ENCODE results near the gene ANKRD1.

ANKRD1 gene

DNA sequence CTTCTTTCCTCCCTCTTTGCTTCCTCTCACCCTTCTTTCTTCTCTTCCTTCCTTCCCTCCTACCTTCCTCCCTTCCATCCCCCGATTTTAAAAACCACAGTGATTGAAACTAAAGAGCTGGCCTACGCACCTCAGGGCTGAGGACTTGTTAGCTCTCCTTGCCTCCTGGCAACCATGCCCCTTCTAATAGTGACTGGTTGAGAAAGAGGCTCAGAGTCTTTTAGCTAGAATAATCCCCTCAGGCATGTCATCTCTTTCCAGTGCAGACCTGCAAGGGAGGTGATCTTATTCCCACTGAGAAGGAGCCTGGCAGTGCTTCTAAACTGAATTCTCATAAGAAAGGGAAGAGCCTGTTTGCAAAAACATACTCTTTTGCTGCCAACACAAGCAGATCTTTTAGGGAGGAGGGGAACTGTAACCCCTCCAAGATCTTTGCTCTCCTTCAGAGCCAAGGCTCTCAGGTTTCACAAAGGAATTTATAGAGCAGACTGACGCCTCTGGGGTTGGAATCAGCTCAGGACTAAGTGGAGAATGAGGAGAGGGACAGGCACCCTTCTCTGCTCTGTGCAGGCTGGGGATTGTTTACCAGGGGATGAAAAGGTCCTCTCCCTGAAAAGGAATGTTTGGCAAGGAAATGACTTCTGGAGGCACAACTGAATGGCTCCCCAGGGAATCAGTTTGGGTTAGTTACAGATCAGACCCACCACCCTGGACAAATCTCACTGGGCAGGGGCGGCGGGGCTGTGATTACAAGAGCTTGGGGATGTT is 9.4 kb upstream of the ANKRD1 start:
- peak; percentile 79 for DNase-seq (ENCODE audit: low read depth, low spot score)
- TF ChIP-seq, protein P1, sequence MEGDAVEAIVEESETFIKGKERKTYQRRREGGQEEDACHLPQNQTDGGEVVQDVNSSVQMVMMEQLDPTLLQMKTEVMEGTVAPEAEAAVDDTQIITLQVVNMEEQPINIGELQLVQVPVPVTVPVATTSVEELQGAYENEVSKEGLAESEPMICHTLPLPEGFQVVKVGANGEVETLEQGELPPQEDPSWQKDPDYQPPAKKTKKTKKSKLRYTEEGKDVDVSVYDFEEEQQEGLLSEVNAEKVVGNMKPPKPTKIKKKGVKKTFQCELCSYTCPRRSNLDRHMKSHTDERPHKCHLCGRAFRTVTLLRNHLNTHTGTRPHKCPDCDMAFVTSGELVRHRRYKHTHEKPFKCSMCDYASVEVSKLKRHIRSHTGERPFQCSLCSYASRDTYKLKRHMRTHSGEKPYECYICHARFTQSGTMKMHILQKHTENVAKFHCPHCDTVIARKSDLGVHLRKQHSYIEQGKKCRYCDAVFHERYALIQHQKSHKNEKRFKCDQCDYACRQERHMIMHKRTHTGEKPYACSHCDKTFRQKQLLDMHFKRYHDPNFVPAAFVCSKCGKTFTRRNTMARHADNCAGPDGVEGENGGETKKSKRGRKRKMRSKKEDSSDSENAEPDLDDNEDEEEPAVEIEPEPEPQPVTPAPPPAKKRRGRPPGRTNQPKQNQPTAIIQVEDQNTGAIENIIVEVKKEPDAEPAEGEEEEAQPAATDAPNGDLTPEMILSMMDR (IDR thresholded peaks at IDR 0.05; ENCODE audit: insufficient read depth, low read length, missing control alignments): no peak
- ChIA-PET POLR2A (interaction anchor here (1.1 to 2.3 kb wide), 5 partner anchors 9 to 318 kb away, joined by 3 to 22 read pairs (median 4); partner anchors contain the start of gene ANKRD1), CTCF (interaction anchor here (0.6 to 5.3 kb wide), 8 partner anchors 8 to 320 kb away, joined by 3 to 32 read pairs (median 3); no protein-coding TSS in a partner anchor)
- H3K4me3 ChIP-seq (ENCODE audit: low read depth, low read length): no peak overlapping the region

DNA sequence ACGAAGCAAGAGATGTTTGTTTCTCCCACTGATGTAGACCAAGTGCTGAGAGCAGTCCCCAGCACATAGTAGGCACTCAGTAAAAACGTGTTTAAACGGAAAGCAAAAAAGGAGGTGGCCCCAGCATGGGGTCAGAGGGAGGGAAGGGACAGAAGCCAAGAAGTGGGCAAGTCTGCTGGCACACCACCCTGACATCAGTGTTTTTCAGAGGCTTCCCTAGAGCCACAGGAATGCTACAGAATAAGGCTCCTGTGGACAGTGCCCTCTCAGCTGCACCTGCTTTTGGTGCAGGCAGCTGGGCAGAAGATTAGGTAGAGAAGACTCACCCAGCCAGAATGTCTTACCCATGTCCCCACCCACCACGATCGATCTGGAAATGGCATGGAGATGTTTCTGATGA is 8.3 kb upstream of the ANKRD1 start:
- POLR2A ChIA-PET: interaction anchor here (1.1 to 2.3 kb wide), 2 partner anchors 8 to 319 kb away, joined by 4 to 22 read pairs; partner anchors contain the start of gene ANKRD1
- DNase-seq (ENCODE audit: low read depth, low spot score): no peak
- no peak overlapping the region for H3K4me3 ChIP-seq (ENCODE audit: low read depth, low read length)
- CTCF ChIA-PET: interaction anchor here (0.9 to 5.3 kb wide), 3 partner anchors 18 to 321 kb away, joined by 3 to 32 read pairs (median 5); no protein-coding TSS in a partner anchor
- TF ChIP-seq, protein P1 (IDR thresholded peaks at IDR 0.05; ENCODE audit: insufficient read depth, low read length, missing control alignments): no peak

DNA sequence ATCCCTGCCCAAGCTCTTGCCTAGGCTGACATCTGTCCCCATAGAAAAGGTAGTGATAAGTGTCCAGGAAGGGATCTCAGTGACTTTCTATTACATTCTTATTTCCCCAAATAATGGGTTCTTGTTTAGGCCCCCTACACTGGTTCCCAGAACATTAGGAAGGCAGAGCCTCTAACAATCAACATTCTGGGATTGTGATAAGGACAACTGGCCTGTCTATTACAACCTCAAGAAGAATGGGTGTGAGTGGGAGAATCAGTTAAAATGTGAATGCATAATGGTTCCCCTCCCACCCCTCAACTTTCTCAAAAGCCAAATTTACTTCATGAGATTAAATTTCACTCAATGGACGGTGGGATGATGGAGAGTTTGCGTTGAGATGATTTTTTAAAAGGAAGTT is 6.4 kb upstream of the ANKRD1 start:
- CTCF ChIA-PET: interaction anchor here (0.8 to 5.3 kb wide), 3 partner anchors 16 to 371 kb away, joined by 3 to 32 read pairs (median 3); no protein-coding TSS in a partner anchor
- POLR2A ChIA-PET: no interaction called here
- no peak overlapping the region for H3K4me3 ChIP-seq (ENCODE audit: low read depth, low read length)
- TF ChIP-seq, protein P1 (IDR thresholded peaks at IDR 0.05; ENCODE audit: insufficient read depth, low read length, missing control alignments): no peak
- DNase-seq (ENCODE audit: low read depth, low spot score): no peak

DNA sequence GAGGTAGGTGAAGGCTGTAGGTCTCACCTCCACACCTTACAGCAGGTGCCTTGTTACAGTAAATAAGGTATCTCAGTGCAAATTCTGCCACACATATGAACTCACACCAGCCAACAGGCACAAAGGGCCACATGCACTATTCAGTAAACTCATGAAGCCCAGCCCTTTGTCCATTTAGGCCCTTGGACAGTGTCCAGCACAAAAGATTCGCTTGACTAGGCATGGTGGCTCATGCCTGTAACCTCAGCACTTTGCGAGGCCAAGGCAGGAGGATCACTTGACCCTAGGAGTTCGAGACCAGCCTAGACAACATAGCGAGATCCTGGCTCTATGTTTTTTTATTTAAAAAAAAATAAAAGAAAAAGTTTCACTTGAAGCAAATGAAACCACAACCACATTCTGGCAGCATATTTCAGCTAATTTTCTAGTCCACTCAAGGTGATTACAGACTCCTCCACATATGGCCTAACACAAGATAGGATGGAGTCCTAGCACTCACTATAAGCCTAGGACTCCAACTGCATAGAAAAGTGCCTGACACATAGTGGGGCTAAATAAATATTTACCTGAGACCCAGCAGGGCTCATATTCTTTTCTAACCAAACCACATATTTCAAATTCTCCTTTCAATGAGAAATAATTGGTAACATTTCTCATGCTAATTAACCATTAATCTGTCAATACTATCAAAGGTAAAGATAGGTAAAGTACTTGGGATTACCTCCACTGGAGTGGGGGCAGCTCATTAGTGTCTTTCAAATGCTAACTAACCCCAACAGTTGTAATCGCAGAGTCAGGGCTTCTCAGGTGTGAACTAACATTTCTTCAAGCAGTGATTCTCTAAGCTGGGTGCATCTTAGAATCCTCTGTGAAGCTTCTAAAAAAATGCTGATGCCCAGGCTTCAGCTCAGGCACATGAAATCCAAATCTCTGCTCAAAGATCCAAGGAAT is 4.5 kb upstream of the ANKRD1 start:
- POLR2A ChIA-PET: no interaction called here
- CTCF ChIA-PET: interaction anchor here (0.7 to 1.5 kb wide), 3 partner anchors 10 to 14 kb away, joined by 3 to 10 read pairs (median 4); no protein-coding TSS in a partner anchor
- H3K4me3 ChIP-seq (ENCODE audit: low read depth, low read length): no peak overlapping the region
- TF ChIP-seq, protein P1 (IDR thresholded peaks at IDR 0.05; ENCODE audit: insufficient read depth, low read length, missing control alignments): no peak
- no peak for DNase-seq (ENCODE audit: low read depth, low spot score)

DNA sequence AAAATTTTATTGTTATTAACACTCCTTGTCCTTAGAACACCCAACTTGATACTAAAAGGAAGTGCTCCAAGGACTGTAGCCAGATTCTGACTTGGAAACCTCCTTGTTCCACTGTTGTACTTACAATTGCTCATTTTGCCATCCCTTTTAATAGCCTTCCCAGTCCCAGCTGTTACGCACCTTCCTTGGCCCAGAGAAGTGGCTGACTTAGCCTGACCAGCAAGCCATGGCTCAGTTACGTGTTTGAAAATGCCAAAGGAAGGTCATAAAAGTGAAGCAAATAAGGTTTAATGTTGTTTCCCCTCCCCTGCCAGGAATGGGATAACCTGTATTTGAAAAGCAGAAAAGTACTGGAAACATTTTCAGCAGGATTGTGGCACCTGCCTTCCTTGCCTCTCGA is 3.7 kb upstream of the ANKRD1 start:
- POLR2A ChIA-PET: no interaction called here
- H3K4me3 ChIP-seq (ENCODE audit: low read depth, low read length): no peak overlapping the region
- TF ChIP-seq, protein P1 (IDR thresholded peaks at IDR 0.05; ENCODE audit: insufficient read depth, low read length, missing control alignments): no peak
- CTCF ChIA-PET: interaction anchor here (1.5 kb wide), 1 partner anchor 10 kb away, joined by 4 read pairs; no protein-coding TSS in a partner anchor
- DNase-seq (ENCODE audit: low read depth, low spot score): no peak

Data from AG04449 (cell line).